Prostate gland (tissue), 2 donors: ENCODE results near the gene MTFP1. TPM values are rescaled to one million over a fixed set of nuclear protein-coding genes. Genes with fewer than 3 reads are reported as not detected.

Experiments
- DNase-seq: peaks from one replicate; pipeline ENCODE4 v3.0.0-alpha.2; 2019; ENCODE audit warnings: low spot score
- H3K27ac ChIP-seq, 2 donors: fragments of 200-600 bp; sonication (generic); 2 replicates each; pipeline ENCODE4 v1.5.1; 2017 to 2019
- H3K27me3 ChIP-seq: fragments of 200-600 bp; sonication (generic); replicated peaks from 2 replicates; pipeline ENCODE4 v1.5.1; 2019; ENCODE audit not compliant: insufficient read depth
- H3K36me3 ChIP-seq, 2 donors: fragments of 200-600 bp; sonication (generic); 1 replicate in 1 of 2; 2 replicates in 1 of 2; pipeline versions ENCODE4 v1.5.1 to v1.8.1; 2017 to 2019
- H3K4me1 ChIP-seq: fragments of 200-600 bp; sonication (generic); replicated peaks from 2 replicates; pipeline ENCODE4 v1.5.1; 2019
- H3K4me3 ChIP-seq, 2 donors: fragments of 200-600 bp; sonication (generic); 2 replicates each; pipeline ENCODE4 v1.5.1; 2017 to 2019
- H3K9me3 ChIP-seq: fragments of 200-600 bp; sonication (generic); 2 replicates; pipeline ENCODE4 v1.5.1; 2017
- CTCF ChIP-seq, 4 experiments: fragments of 200-600 bp in 2 of 4; fragments of 450-650 bp in 2 of 4; sonication (generic) in 2 of 4; IDR thresholded peaks; 1 replicate in 3 of 4; 2 replicates in 1 of 4; pipeline ENCODE4 v1.5.1; 2016 to 2019; ENCODE audit warnings: antibody characterized with exemption in 4 of 4, mild to moderate bottlenecking in 2 of 4, moderate library complexity in 2 of 4
- POLR2A ChIP-seq: fragments of 450-650 bp; IDR thresholded peaks from one replicate; pipeline ENCODE4 v1.6.1; 2016; ENCODE audit warnings: antibody characterized with exemption, mild to moderate bottlenecking
- POLR2AphosphoS5 ChIP-seq: sonication (generic); formaldehyde crosslinking; IDR thresholded peaks from one replicate; pipeline ENCODE4 v1.6.1; 2017; ENCODE audit warnings: antibody characterized with exemption
- whole genome bisulfite sequencing: methylation state at CpG from one replicate; pipeline ENCODE4 v1.1.5; 2018; 5-methylcytosine and 5-hydroxymethylcytosine counted together
- intact Hi-C: fragments of 100-400 bp; cut with DNase I; formaldehyde crosslinking; loops from one replicate; pipeline ENCODE4 v1.14.2; 2022
- total RNA-seq, 2 donors: library from RNA; depleted of rRNA; stranded (reverse); fragments of >200 nt; gene quantifications; one replicate each; pipeline ENCODE4 v1.1.0, GENCODE V29; 2016

Gene MTFP1
- total RNA-seq, 2 donors from 2014 or later: 14.1 to 28.1 TPM

GRCh38 chr22:30425327-30425615 lies 297 bp upstream of the MTFP1 start:
- no peak for TF ChIP-seq POLR2A
- TF ChIP-seq POLR2AphosphoS5: no peak
- TF ChIP-seq CTCF (IDR thresholded peaks at IDR 0.05): no peak
- Histone ChIP-seq H3K4me1 (peaks cover 25% of the 10 kb centered on the region), H3K27me3 (no peaks in the 10 kb centered on the region), H3K9me3 (no peaks in the 10 kb centered on the region), H3K36me3 (no peaks in the 10 kb centered on the region), H3K27ac (peak overlapping the region; percentile 64 to 95), H3K4me3 (peak overlapping the region; percentile 34 to 42)
- DNase-seq: no peak
- intact Hi-C loops: loop anchor here (2.0 kb wide), 1 partner anchor 28 kb away; the partner anchor contains the start of gene SEC14L2
- WGBS: 2% methylated on average over 9 of the region's 9 CpGs

GRCh38 chr22:30426388-30427353 lies 1.1 kb downstream of the MTFP1 start:
- Histone ChIP-seq H3K4me3 (peak overlapping the region; percentile 34 to 42), H3K27ac (peak overlapping the region; percentile 64 to 95), H3K36me3 (no peaks in the 10 kb centered on the region), H3K4me1 (peaks cover 18% of the 10 kb centered on the region), H3K27me3 (no peaks in the 10 kb centered on the region), H3K9me3 (no peaks in the 10 kb centered on the region)
- DNase-seq: peak; percentile 82
- intact Hi-C loops: no loop called here
- WGBS: 55% methylated on average over 27 of the region's 29 CpGs
- TF ChIP-seq POLR2A (no peak), CTCF (IDR thresholded peaks at IDR 0.05) (peak; percentile 23 to 85 (median 77)), POLR2AphosphoS5 (peak; percentile 73)

GRCh38 chr22:30427871-30428270 lies 2.3 kb downstream of the MTFP1 start:
- WGBS: 96% methylated on average over 1 of the region's 1 CpG
- Histone ChIP-seq H3K36me3 (no peaks in the 10 kb centered on the region), H3K4me1 (peaks cover 7% of the 10 kb centered on the region), H3K4me3 (no peak overlapping the region), H3K9me3 (no peaks in the 10 kb centered on the region), H3K27me3 (no peaks in the 10 kb centered on the region), H3K27ac (no peak overlapping the region)
- TF ChIP-seq CTCF (IDR thresholded peaks at IDR 0.05): no peak
- no peak for TF ChIP-seq POLR2A
- no peak for TF ChIP-seq POLR2AphosphoS5
- intact Hi-C loops: no loop called here
- no peak for DNase-seq

- Histone ChIP-seq H3K27me3 (no peaks in the 10 kb centered on the region), H3K4me3 (no peak overlapping the region), H3K4me1 (peaks cover 1% of the 10 kb centered on the region), H3K36me3 (no peaks in the 10 kb centered on the region), H3K9me3 (no peaks in the 10 kb centered on the region), H3K27ac (no peak overlapping the region)
- no peak for DNase-seq
- intact Hi-C loops: no loop called here
- TF ChIP-seq POLR2AphosphoS5 (no peak), POLR2A (no peak), CTCF (IDR thresholded peaks at IDR 0.05) (no peak)
- WGBS: 48% methylated on average over 4 of the region's 4 CpGs
Observed at GRCh38 chr22:30429887-30430286, 4.3 kb downstream of the MTFP1 start.

- Histone ChIP-seq H3K27ac (no peak overlapping the region), H3K4me3 (no peak overlapping the region), H3K9me3 (no peaks in the 10 kb centered on the region), H3K4me1 (no peaks in the 10 kb centered on the region), H3K36me3 (no peaks in the 10 kb centered on the region), H3K27me3 (no peaks in the 10 kb centered on the region)
- 75% methylated on average over 4 of the region's 4 CpGs for WGBS
- intact Hi-C loops: no loop called here
- no peak for DNase-seq
- TF ChIP-seq POLR2A: no peak
- TF ChIP-seq CTCF (IDR thresholded peaks at IDR 0.05): no peak
- no peak for TF ChIP-seq POLR2AphosphoS5
Observed at GRCh38 chr22:30430933-30431332, 5.4 kb downstream of the MTFP1 start.
